ACC112 (cell line): ENCODE results near the gene LIAS.

Experiments used
- H2AFZ ChIP-seq: fragments of 200-600 bp; sonication (generic); one replicate; pipeline ENCODE4 v1.6.0; 2017; ENCODE audit warnings: antibody characterized with exemption, low read length; ENCODE audit not compliant: unreplicated experiment
- H3K27ac ChIP-seq: fragments of 200-600 bp; sonication (generic); 2 replicates; pipeline ENCODE4 v1.5.1; 2014; ENCODE audit warnings: low read depth, mild to moderate bottlenecking, antibody characterized with exemption, low read length, moderate library complexity
- H3K27me3 ChIP-seq: fragments of 200-600 bp; sonication (generic); 2 replicates; pipeline ENCODE4 v1.6.1; 2014; ENCODE audit warnings: mild to moderate bottlenecking, antibody characterized with exemption, low read length, moderate library complexity, mixed read lengths; ENCODE audit not compliant: insufficient read depth
- H3K36me3 ChIP-seq: fragments of 200-600 bp; sonication (generic); 2 replicates; pipeline ENCODE4 v1.6.1; 2016; ENCODE audit warnings: mild to moderate bottlenecking, antibody characterized with exemption, low read length, moderate library complexity, mixed read lengths; ENCODE audit not compliant: insufficient read depth
- H3K4me1 ChIP-seq: fragments of 200-600 bp; sonication (generic); one replicate; pipeline ENCODE4 v1.6.1; 2016; ENCODE audit warnings: low read length, mixed read lengths; ENCODE audit not compliant: insufficient read depth, unreplicated experiment, control insufficient read depth
- H3K4me3 ChIP-seq: fragments of 200-600 bp; sonication (generic); 2 replicates; pipeline ENCODE4 v1.5.1; 2014; ENCODE audit warnings: mild to moderate bottlenecking, low read depth, low read length
- H3K79me2 ChIP-seq: fragments of 200-600 bp; sonication (generic); one replicate; pipeline ENCODE4 v1.6.0; 2016; ENCODE audit warnings: low read length; ENCODE audit not compliant: control insufficient read depth, unreplicated experiment, insufficient read depth

LIAS gene

GRCh38 chr4:39521253-39521919, 62.5 kb downstream of the LIAS start:
- Histone ChIP-seq H3K4me1 (peaks cover 34% of the 10 kb centered on the region), H2AFZ (peak overlapping the region; percentile 39), H3K27ac (peak overlapping the region; percentile 86), H3K79me2 (peaks cover 79% of the 10 kb centered on the region), H3K4me3 (peak overlapping the region; percentile 73), H3K36me3 (peaks cover 26% of the 10 kb centered on the region), H3K27me3 (no peaks in the 10 kb centered on the region)

- Histone ChIP-seq H2AFZ (no peak overlapping the region), H3K36me3 (peaks cover 21% of the 10 kb centered on the region), H3K4me3 (peak overlapping the region; percentile 73), H3K27ac (peak overlapping the region; percentile 86), H3K79me2 (peaks cover 84% of the 10 kb centered on the region), H3K4me1 (peaks cover 30% of the 10 kb centered on the region), H3K27me3 (no peaks in the 10 kb centered on the region)
These were observed 63.2 kb downstream of the LIAS start for GRCh38 chr4:39522068-39522467.

GRCh38 chr4:39524161-39524957, 65.5 kb downstream of the LIAS start:
- Histone ChIP-seq H3K4me3 (peak overlapping the region; percentile 66), H3K27ac (peak overlapping the region; percentile 86), H3K27me3 (no peaks in the 10 kb centered on the region), H2AFZ (no peak overlapping the region), H3K4me1 (peaks cover 40% of the 10 kb centered on the region), H3K36me3 (peaks cover 8% of the 10 kb centered on the region), H3K79me2 (peaks cover 75% of the 10 kb centered on the region)

GRCh38 chr4:39525822-39526690, 67.2 kb downstream of the LIAS start:
- peak overlapping the region; percentile 88 for H3K4me3 ChIP-seq
- H3K79me2 ChIP-seq, result peaks cover 64% of the 10 kb centered on the region
- H2AFZ ChIP-seq, result no peak overlapping the region
- peaks cover 40% of the 10 kb centered on the region for H3K4me1 ChIP-seq
- no peaks in the 10 kb centered on the region for H3K27me3 ChIP-seq
- H3K36me3 ChIP-seq, result peaks cover 4% of the 10 kb centered on the region; the same call in 1 of the 2 replicates
- peak overlapping the region; percentile 78 for H3K27ac ChIP-seq

GRCh38 chr4:39526765-39527295, 68.0 kb downstream of the LIAS start:
- H2AFZ ChIP-seq, result no peak overlapping the region

GRCh38 chr4:39527296-39528060, 68.6 kb downstream of the LIAS start, which contains the start of gene UGDH:
Gene UGDH (minus strand): TSS chr4:39527439. CDS start chr4:39521512, 5,927 bp downstream.
- peaks cover 52% of the 10 kb centered on the region for H3K79me2 ChIP-seq
- H3K27ac ChIP-seq, result peak within 1 kb of the TSS; percentile 78
- H3K27me3 ChIP-seq, result no peaks in the 10 kb centered on the region
- peak within 1 kb of the TSS; percentile 88 for H3K4me3 ChIP-seq
- peak within 1 kb of the TSS; percentile 73 for H2AFZ ChIP-seq
- H3K4me1 ChIP-seq, result peaks cover 31% of the 10 kb centered on the region
- H3K36me3 ChIP-seq, result peaks cover 4% of the 10 kb centered on the region

More at GRCh38 chr4:39526765-39527295, 68.0 kb downstream of the LIAS start:
- peak overlapping the region; percentile 78 for H3K27ac ChIP-seq
- peaks cover 37% of the 10 kb centered on the region for H3K4me1 ChIP-seq
- no peaks in the 10 kb centered on the region for H3K27me3 ChIP-seq
- peaks cover 58% of the 10 kb centered on the region for H3K79me2 ChIP-seq
- H3K4me3 ChIP-seq, result peak overlapping the region; percentile 88
- peaks cover 4% of the 10 kb centered on the region for H3K36me3 ChIP-seq

- H3K4me1 ChIP-seq, result peaks cover 25% of the 10 kb centered on the region
- no peaks in the 10 kb centered on the region for H3K27me3 ChIP-seq
- peak overlapping the region; percentile 88 for H3K4me3 ChIP-seq
- peak overlapping the region; percentile 73 for H2AFZ ChIP-seq
- H3K27ac ChIP-seq, result peak overlapping the region; percentile 78
- peaks cover 46% of the 10 kb centered on the region for H3K79me2 ChIP-seq
- H3K36me3 ChIP-seq, result peaks cover 4% of the 10 kb centered on the region
These were observed 69.2 kb downstream of the LIAS start for GRCh38 chr4:39528061-39528465.
